ENCODE measurements around the gene DENND4C.
A peak's percentile ranks its signal among the peaks of the same experiment; 100 is the strongest.
"Not testable (repeated sequence)": the region's sequence is repeated elsewhere in the genome, so short reads cannot be mapped to it uniquely, and the experiment has no call there.

The DENND4C gene

DNA sequence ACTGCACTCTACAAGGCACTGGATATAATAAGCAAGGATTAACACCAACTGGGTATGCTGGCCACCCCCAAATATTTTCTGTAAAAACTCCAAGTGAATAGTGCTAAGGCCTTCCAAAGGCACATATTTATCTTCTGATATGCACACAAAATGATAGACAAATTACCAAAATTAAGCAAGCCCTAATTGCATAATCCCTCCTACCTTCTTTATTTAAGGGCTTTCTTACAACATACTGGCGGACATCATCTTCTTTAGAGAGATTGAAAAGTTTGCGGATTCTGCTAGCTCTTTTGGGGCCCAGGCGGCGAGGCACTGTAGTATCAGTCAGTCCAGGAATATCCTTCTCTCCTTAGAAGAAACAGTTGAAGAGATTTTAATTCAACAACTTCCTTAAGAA lies 147.7 kb downstream of the DENND4C start:
- DNase-seq = no peak

- DNase-seq = no peak
Observed at GRCh38 chr9:19378647-19379046, 148.2 kb downstream of the DENND4C start.

DNA sequence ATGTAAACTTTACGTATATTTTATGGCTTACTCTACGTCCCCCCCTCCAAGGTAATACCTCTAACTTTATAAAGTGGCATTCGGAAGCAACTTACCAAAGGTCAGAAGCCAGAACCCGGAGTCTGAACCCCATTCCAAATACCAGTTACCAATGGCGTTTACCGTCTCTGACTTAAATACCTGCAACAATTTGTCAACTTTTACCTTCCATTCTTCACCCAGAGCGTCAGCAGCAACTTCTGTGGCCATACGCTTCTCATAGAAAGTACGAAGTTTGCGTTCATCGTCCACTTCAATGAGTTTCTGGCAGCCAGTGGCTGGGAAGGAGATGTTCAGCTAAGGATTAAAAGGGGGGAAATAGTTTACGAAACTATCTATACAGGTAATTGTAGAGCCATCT lies 148.8 kb downstream of the DENND4C start:
- DNase-seq = no peak

GRCh38 chr9:19379697-19380046 lies 149.2 kb downstream of the DENND4C start:
- peak; percentile 57 for DNase-seq

GRCh38 chr9:19380826-19381075 lies 150.3 kb downstream of the DENND4C start:
- no peak for DNase-seq

- no peak for DNase-seq
Observed at GRCh38 chr9:19381656-19382055, 151.2 kb downstream of the DENND4C start.

GRCh38 chr9:19385212-19385611 lies 154.7 kb downstream of the DENND4C start:
- not testable (repeated sequence) for DNase-seq

DNA sequence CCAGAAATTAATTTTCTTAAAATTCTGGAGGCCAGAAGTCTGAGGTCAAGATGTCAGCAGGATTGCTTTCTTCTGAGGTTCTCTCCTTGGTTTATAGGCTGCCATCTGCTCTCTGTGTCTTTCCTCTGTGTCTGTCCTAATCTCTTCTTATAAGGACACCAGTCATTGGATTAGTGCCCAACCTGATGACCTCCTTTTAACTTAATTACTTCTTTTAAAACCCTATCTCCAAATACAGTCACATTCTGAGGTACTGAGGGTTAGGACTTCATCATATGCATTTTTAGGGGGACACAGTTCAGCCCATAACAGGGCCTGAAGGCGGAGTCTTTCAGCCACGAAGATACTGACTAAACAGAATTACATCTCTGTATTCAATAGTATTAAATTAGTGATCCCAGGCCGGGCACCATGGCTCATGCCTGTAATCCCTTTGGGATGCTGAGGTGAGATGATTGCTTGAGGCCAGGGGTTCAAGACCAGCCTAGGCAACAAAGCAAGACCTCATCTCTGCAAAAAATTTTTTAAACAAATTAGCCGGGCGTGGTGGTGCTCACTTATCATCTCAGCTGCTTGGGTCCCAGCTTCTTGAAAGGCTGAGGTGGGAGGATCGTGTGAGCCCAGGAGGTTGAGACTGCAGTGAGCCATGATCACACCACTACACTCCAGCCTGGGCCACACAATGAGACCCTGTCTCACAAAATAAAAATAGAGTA lies 155.5 kb downstream of the DENND4C start:
- no peak for DNase-seq

GRCh38 chr9:19386502-19387044 lies 156.1 kb downstream of the DENND4C start:
- DNase-seq = no peak

- DNase-seq = no peak
Observed at GRCh38 chr9:19387317-19387716, 156.8 kb downstream of the DENND4C start.

DNA sequence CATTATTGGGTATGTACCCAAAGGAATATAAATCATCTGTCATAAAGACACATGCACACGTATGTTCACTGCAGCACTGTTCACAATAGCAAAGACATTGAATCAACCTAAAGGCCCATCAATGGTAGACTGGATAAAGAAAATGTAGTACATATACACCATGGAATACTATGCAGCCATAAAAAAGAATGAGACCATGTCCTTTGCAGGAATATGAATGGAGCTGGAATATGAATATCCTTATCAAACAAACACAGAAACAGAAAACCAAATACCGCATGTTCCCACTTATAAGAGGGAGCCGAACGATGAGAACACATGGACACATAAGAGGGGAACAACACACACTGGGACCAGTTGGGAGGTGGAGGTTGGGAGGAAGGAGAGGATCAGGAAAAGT lies 159.0 kb downstream of the DENND4C start:
- DNase-seq = not testable (repeated sequence)

DNA sequence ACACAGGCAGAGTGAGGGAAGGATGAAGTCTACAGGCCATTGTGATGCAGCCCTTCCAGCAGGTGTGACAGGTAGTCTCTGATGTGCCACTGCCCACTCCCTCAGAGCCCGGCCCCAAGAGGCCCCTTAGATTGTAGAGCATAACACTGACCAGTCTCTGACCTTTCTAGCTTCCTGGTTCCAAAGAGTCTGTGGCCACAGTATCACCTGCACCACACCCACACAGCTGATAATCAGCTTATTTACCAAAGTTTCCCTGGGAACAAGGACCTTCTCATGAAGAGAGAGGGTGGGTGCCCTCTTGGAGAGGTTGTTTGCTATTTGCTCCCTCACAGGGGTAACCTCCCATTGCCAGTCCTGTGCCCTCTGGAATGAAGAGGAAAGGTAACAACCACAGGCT lies 167.4 kb downstream of the DENND4C start:
- no peak for DNase-seq

DNA sequence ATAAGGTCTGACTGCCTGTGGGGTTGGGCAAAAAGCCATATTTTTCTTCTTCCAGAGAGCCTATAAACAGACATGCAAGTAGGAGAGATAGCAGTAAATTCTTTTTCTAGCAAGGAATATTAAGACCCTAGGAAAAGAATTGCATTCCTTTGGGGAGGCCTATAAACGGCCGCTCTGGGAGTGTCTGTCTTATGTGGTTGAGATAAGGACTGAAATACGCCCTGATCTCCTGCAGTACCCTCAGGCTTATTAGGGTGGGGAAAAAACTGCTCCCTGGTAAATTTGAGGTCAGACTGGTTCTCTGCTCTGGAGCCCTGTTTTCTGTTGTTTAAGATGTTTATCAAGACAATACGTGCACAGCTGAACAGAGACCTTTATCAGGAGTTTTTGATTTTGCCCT lies 172.7 kb downstream of the DENND4C start:
- DNase-seq = not testable (repeated sequence)

- no peak for DNase-seq
Observed at GRCh38 chr9:19404283-19405075, 174.0 kb downstream of the DENND4C start.

DNA sequence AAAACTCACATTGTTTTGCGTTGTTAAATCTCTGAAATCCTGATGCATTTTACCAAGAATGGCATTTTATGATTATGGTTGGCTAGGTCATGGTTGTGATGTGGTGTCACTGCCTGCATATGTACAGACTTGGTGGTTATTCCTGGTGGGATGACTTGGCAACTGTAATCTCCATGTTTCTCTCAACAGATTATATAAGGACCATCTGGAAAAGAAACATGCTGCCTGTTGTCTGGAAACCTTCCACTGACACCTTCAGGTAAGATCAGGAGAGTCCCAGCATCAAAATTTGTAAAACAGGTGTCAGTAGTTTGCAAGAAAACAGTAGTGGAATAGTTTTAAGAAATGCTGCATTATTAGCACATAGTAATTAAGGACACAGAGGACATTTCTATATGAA lies 175.3 kb downstream of the DENND4C start:
- DNase-seq = no peak

GRCh38 chr9:19408316-19408692 lies 177.8 kb downstream of the DENND4C start:
- DNase-seq = no peak

GRCh38 chr9:19408693-19409400 lies 178.4 kb downstream of the DENND4C start, which contains the start of gene ACER2:
TSS of gene ACER2 (plus strand) at chr9:19409009. CDS start at chr9:19409085, 76 bp downstream.
- peak; percentile 86 for DNase-seq

DNA sequence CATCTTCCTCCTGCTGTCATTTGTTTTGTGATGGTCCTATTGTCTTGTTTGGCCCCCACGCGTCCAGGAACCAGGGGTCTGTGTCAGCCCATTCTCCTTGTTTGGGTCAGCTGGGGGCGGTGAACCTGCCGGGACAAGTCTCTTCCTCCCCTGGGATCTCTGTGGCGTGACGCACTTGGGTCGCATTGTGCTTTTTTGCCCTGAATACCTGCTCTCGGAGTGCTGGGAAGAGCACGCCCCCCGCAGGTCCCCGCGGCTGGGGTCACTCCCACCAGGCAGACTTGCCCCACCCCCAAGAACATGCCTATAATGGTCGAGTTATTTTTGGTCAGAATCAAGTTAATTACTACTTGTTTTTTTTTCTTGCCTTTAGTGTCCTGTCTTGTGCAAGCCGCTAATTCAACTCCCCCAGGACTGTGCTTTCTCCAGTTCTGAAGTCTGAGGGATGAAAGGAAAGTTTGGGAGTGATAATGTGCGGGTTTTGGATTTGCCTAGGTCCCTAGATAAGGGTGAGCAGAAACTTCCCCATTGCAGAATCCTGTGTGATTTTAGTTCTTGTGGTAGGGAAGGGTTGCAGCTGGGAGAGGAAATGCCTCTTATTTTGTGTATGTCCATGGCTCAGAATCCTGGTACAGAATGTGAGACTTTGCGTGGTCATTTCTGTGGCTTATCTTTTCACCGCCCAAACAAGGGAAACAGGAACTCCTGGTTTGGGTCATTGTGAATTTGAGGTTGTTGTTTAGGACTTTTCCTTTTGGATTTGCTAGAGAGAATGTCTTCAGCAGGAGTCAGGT lies 179.1 kb downstream of the DENND4C start:
- DNase-seq = peak; percentile 19

DNA sequence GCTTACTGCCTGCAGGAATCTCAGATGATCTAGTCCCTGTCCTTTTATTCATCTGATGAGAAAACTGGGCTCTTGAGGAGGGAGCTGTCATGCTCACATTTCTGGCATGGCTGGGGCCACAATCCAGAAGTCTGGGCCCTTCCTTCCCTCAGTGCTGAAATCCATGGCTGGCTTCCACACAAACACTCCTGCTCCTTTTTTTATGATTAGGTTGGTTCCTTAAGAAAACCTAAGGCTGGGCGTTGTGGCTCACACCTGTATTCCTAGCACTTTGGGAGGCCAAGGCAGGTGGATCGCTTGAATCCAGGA lies 179.7 kb downstream of the DENND4C start:
- DNase-seq = no peak

DNA sequence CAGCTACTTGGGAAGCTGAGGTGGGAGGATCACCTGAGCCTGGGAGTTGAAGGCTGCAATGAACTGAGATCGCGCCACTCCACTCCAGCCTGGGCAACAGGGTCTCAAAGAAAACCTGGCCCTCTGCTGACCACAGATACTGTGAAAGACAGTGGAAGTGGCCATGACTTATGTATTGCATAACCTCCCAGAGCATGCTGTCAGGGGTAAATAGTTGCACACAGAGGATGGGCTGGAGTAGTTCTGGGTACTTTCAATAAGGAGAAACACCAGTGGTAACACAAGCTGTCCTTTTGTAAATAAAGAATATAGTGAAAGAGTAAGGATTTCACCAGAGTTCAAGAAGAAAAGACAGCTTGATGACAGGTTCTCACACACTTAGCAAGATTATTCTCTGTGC lies 180.1 kb downstream of the DENND4C start:
- DNase-seq = no peak

DNA sequence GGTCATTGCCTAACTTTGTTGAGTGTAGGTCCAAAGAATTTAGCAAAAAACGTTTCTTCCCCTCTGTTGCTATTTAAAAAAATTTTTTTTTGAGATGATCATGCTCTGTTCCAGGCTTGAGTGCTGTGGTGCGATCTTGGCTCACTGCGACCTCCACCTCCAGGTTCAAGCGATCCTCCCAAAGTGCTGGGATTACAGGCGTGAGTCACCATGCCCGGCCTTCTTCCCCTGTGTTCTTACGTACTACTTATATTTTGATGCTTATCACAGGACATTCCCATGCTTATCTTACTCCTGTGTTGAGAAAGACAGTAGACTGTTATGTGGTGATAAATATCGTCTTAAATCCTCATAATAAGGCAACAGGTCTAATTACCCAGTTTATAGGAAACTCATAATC lies 180.8 kb downstream of the DENND4C start:
- DNase-seq = no peak

DNA sequence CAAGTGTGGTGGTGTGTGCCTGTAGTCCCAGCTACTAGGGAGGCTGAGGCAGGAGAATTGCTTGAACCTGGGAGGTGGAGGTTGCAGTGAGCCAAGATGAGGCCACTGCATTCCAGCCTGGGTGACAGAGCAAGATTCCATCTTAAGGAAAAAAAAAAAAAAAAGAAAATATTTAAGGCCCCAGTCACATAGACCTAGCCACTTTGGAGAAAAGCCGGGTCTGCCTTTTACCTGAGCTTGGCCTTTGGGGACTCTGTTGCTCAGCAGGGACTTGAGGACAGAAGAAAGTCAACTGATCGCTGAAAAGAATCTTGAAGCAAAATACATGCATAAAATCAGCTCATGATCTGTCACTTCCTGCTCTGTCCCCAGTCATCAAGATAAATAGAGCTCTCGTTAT lies 183.0 kb downstream of the DENND4C start:
- not testable (repeated sequence) for DNase-seq

DNA sequence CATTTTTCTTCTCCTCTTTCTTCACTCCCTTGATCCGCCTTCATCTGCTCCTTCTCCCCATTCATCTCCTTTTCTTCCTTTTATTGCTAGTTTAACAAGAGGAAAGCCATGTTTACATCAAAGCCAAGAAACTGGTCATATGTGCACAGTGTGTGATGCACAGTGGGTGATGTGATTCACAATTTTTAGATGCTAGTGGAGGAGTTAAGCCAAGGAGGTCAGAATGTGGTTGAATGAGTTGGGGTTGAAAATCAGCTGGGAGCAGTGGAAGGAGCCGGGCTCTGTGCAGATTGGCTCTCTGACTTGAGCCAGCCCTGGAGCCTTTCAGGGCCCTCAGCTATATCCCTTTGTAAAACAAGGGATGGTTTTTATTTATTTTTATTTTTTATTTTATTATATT lies 185.7 kb downstream of the DENND4C start:
- no peak for DNase-seq

Measured in NCI-H2227 treated with DMSO at 0.1 percent for 48 hours (cell line).